ENCODE data around the gene ABLIM1. TPM values are rescaled to one million over a fixed set of nuclear protein-coding genes. Genes with fewer than 3 reads are reported as not detected.
A peak's percentile ranks its signal among the peaks of the same experiment; 100 is the strongest.

ABLIM1 gene
- polyA plus RNA-seq, 2 donors: 104 to 121 TPM

DNA sequence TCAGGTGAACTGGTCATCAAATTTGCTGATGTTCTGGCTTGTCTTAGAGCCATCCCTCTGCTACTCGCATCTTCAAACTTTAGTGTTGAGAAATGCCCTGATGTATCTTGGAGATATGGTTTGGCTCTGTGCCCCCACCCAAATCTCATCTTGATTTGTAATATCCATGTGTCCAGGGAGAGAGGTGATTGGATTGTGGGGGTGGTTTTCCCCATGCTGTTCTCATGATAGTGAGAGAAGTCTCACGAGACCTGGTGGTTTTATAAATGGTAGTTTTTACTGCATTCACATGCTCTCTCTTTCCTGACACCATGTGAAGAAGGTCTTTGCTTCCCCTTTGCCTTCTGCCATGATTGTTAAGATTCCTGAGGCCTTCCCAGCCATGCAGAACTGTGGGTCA lies 179.8 kb downstream of the ABLIM1 start:
- Histone ChIP-seq H3K27me3 (ENCODE audit: control insufficient read depth in 1 of 2, insufficient read depth in 2 of 2, low read length in 2 of 2) (no peaks in the 10 kb centered on the region), H3K4me1 (ENCODE audit: control insufficient read depth in 2 of 2, insufficient read depth in 2 of 2, low read length in 1 of 2) (peaks cover 0 to 5% of the 10 kb centered on the region in 2 donors), H3K27ac (ENCODE audit: low read depth in 2 of 2, low read length in 1 of 2) (no peak overlapping the region), H3K9me3 (ENCODE audit: control insufficient read depth in 2 of 2, insufficient read depth in 1 of 2, low read depth in 1 of 2, low read length in 1 of 2) (no peaks in the 10 kb centered on the region), H3K36me3 (ENCODE audit: control insufficient read depth in 2 of 2, insufficient read depth in 2 of 2, low read length in 1 of 2) (peaks cover under 1 to 6% of the 10 kb centered on the region in 2 donors), H3K4me3 (ENCODE audit: low read depth in 1 of 2, low read length in 2 of 2) (no peak overlapping the region)
- WGBS, 2 donors: 95% methylated on average over 2 of the region's 2 CpGs

DNA sequence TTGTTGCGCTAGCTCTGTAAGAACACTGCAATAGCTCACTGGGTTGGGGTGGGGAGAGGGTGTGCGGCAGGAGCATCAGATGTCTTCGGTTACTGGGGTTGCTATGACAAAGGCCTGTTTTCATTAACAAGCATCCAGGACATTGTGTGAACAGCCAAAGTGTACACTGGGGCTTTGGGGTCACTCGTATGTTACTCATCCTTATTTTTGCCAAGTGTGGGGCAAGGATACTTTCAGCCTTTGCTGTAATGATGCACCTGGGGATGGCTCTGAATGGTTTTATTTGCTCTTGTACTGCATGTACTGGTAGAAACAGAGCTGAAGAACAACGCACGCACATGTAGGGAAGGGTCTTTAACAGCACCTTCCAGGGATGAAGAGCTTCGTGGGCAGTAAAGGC lies 180.8 kb downstream of the ABLIM1 start:
- 86 to 92% methylated on average over 7 of the region's 7 CpGs for WGBS, 2 donors
- no peak overlapping the region for H3K4me3 ChIP-seq (ENCODE audit: low read depth in 1 of 2, low read length in 2 of 2)
- no peak overlapping the region for H3K27ac ChIP-seq (ENCODE audit: low read depth in 2 of 2, low read length in 1 of 2)
- peaks cover 0 to 6% of the 10 kb centered on the region in 2 donors for H3K36me3 ChIP-seq (ENCODE audit: control insufficient read depth in 2 of 2, insufficient read depth in 2 of 2, low read length in 1 of 2)
- H3K27me3 ChIP-seq (ENCODE audit: control insufficient read depth in 1 of 2, insufficient read depth in 2 of 2, low read length in 2 of 2): no peaks in the 10 kb centered on the region
- H3K4me1 ChIP-seq (ENCODE audit: control insufficient read depth in 2 of 2, insufficient read depth in 2 of 2, low read length in 1 of 2): peaks cover 0 to 5% of the 10 kb centered on the region in 2 donors
- H3K9me3 ChIP-seq (ENCODE audit: control insufficient read depth in 2 of 2, insufficient read depth in 1 of 2, low read depth in 1 of 2, low read length in 1 of 2): no peaks in the 10 kb centered on the region

- Histone ChIP-seq H3K36me3 (ENCODE audit: control insufficient read depth in 2 of 2, insufficient read depth in 2 of 2, low read length in 1 of 2) (peaks cover 0 to 4% of the 10 kb centered on the region in 2 donors), H3K4me3 (ENCODE audit: low read depth in 1 of 2, low read length in 2 of 2) (no peak overlapping the region), H3K27me3 (ENCODE audit: control insufficient read depth in 1 of 2, insufficient read depth in 2 of 2, low read length in 2 of 2) (no peaks in the 10 kb centered on the region), H3K27ac (ENCODE audit: low read depth in 2 of 2, low read length in 1 of 2) (no peak overlapping the region), H3K9me3 (ENCODE audit: control insufficient read depth in 2 of 2, insufficient read depth in 1 of 2, low read depth in 1 of 2, low read length in 1 of 2) (no peaks in the 10 kb centered on the region), H3K4me1 (ENCODE audit: control insufficient read depth in 2 of 2, insufficient read depth in 2 of 2, low read length in 1 of 2) (peaks cover 0 to 5% of the 10 kb centered on the region in 2 donors)
- 97% methylated on average over 5 of the region's 5 CpGs for WGBS, 2 donors
Observed at GRCh38 chr10:114474989-114475388, 183.1 kb downstream of the ABLIM1 start.

- no peak overlapping the region for H3K27ac ChIP-seq (ENCODE audit: low read depth in 2 of 2, low read length in 1 of 2)
- no peaks in the 10 kb centered on the region for H3K27me3 ChIP-seq (ENCODE audit: control insufficient read depth in 1 of 2, insufficient read depth in 2 of 2, low read length in 2 of 2)
- H3K4me3 ChIP-seq (ENCODE audit: low read depth in 1 of 2, low read length in 2 of 2): no peak overlapping the region
- H3K9me3 ChIP-seq (ENCODE audit: control insufficient read depth in 2 of 2, insufficient read depth in 1 of 2, low read depth in 1 of 2, low read length in 1 of 2): no peaks in the 10 kb centered on the region
- 71 to 74% methylated on average over 3 of the region's 3 CpGs for WGBS, 2 donors
- H3K36me3 ChIP-seq (ENCODE audit: control insufficient read depth in 2 of 2, insufficient read depth in 2 of 2, low read length in 1 of 2): peaks cover 0 to 8% of the 10 kb centered on the region in 2 donors
- peaks cover 0 to 2% of the 10 kb centered on the region in 2 donors for H3K4me1 ChIP-seq (ENCODE audit: control insufficient read depth in 2 of 2, insufficient read depth in 2 of 2, low read length in 1 of 2)
Observed at GRCh38 chr10:114473776-114474175, 184.3 kb downstream of the ABLIM1 start.

DNA sequence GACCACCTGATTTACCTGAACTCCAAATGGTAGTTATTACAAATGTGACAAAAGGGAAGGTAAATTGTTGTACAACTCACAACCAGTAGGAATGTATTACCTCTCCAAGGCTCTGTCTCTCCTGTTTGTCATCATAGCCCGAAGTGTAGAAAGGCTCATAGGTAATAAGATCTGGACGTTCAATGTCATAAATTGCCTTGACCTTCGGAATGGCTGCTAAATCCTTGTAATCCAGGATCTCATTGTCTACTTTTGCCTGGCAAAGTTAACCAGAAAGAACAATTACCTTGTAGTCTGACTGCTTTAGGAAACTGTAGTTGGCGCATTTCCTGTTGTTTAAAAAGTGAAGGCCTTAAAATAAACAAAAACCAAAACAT lies 185.2 kb downstream of the ABLIM1 start:
- Histone ChIP-seq H3K27ac (ENCODE audit: low read depth in 2 of 2, low read length in 1 of 2) (no peak overlapping the region), H3K4me3 (ENCODE audit: low read depth in 1 of 2, low read length in 2 of 2) (no peak overlapping the region), H3K4me1 (ENCODE audit: control insufficient read depth in 2 of 2, insufficient read depth in 2 of 2, low read length in 1 of 2) (peaks cover 0 to 2% of the 10 kb centered on the region in 2 donors), H3K36me3 (ENCODE audit: control insufficient read depth in 2 of 2, insufficient read depth in 2 of 2, low read length in 1 of 2) (peaks cover 0 to 8% of the 10 kb centered on the region in 2 donors), H3K27me3 (ENCODE audit: control insufficient read depth in 1 of 2, insufficient read depth in 2 of 2, low read length in 2 of 2) (no peaks in the 10 kb centered on the region), H3K9me3 (ENCODE audit: control insufficient read depth in 2 of 2, insufficient read depth in 1 of 2, low read depth in 1 of 2, low read length in 1 of 2) (no peaks in the 10 kb centered on the region)
- WGBS, 2 donors: 67 to 72% methylated on average over 4 of the region's 4 CpGs

- peak overlapping the region in 1 of 2 donors; percentile 17 for H3K27ac ChIP-seq (ENCODE audit: low read depth in 2 of 2, low read length in 1 of 2)
- peaks cover 0 to 2% of the 10 kb centered on the region in 2 donors for H3K4me1 ChIP-seq (ENCODE audit: control insufficient read depth in 2 of 2, insufficient read depth in 2 of 2, low read length in 1 of 2)
- no peaks in the 10 kb centered on the region for H3K9me3 ChIP-seq (ENCODE audit: control insufficient read depth in 2 of 2, insufficient read depth in 1 of 2, low read depth in 1 of 2, low read length in 1 of 2)
- no peaks in the 10 kb centered on the region for H3K27me3 ChIP-seq (ENCODE audit: control insufficient read depth in 1 of 2, insufficient read depth in 2 of 2, low read length in 2 of 2)
- no peak overlapping the region for H3K4me3 ChIP-seq (ENCODE audit: low read depth in 1 of 2, low read length in 2 of 2)
- H3K36me3 ChIP-seq (ENCODE audit: control insufficient read depth in 2 of 2, insufficient read depth in 2 of 2, low read length in 1 of 2): peaks cover 0 to 8% of the 10 kb centered on the region in 2 donors
- 69 to 75% methylated on average over 11 of the region's 11 CpGs for WGBS, 2 donors
Observed at GRCh38 chr10:114471906-114472876, 185.9 kb downstream of the ABLIM1 start.

GRCh38 chr10:114470956-114471905 lies 186.8 kb downstream of the ABLIM1 start:
- Histone ChIP-seq H3K4me1 (ENCODE audit: control insufficient read depth in 2 of 2, insufficient read depth in 2 of 2, low read length in 1 of 2) (peaks cover 0 to 2% of the 10 kb centered on the region in 2 donors), H3K36me3 (ENCODE audit: control insufficient read depth in 2 of 2, insufficient read depth in 2 of 2, low read length in 1 of 2) (peaks cover 0 to 8% of the 10 kb centered on the region in 2 donors), H3K4me3 (ENCODE audit: low read depth in 1 of 2, low read length in 2 of 2) (no peak overlapping the region), H3K9me3 (ENCODE audit: control insufficient read depth in 2 of 2, insufficient read depth in 1 of 2, low read depth in 1 of 2, low read length in 1 of 2) (no peaks in the 10 kb centered on the region), H3K27ac (ENCODE audit: low read depth in 2 of 2, low read length in 1 of 2) (peak overlapping the region in 1 of 2 donors; percentile 3), H3K27me3 (ENCODE audit: control insufficient read depth in 1 of 2, insufficient read depth in 2 of 2, low read length in 2 of 2) (no peaks in the 10 kb centered on the region)
- 33 to 35% methylated on average over 11 of the region's 11 CpGs for WGBS, 2 donors

- 91 to 98% methylated on average over 1 of the region's 1 CpG for WGBS, 2 donors
- Histone ChIP-seq H3K4me1 (ENCODE audit: control insufficient read depth in 2 of 2, insufficient read depth in 2 of 2, low read length in 1 of 2) (peaks cover 0 to 2% of the 10 kb centered on the region in 2 donors), H3K4me3 (ENCODE audit: low read depth in 1 of 2, low read length in 2 of 2) (no peak overlapping the region), H3K36me3 (ENCODE audit: control insufficient read depth in 2 of 2, insufficient read depth in 2 of 2, low read length in 1 of 2) (peaks cover 0 to 10% of the 10 kb centered on the region in 2 donors), H3K27me3 (ENCODE audit: control insufficient read depth in 1 of 2, insufficient read depth in 2 of 2, low read length in 2 of 2) (no peaks in the 10 kb centered on the region), H3K9me3 (ENCODE audit: control insufficient read depth in 2 of 2, insufficient read depth in 1 of 2, low read depth in 1 of 2, low read length in 1 of 2) (no peaks in the 10 kb centered on the region), H3K27ac (ENCODE audit: low read depth in 2 of 2, low read length in 1 of 2) (no peak overlapping the region)
Observed at GRCh38 chr10:114470361-114470760, 187.7 kb downstream of the ABLIM1 start.

- H3K36me3 ChIP-seq (ENCODE audit: control insufficient read depth in 2 of 2, insufficient read depth in 2 of 2, low read length in 1 of 2): peaks cover 3 to 21% of the 10 kb centered on the region in 2 donors
- no peak overlapping the region for H3K27ac ChIP-seq (ENCODE audit: low read depth in 2 of 2, low read length in 1 of 2)
- no peaks in the 10 kb centered on the region for H3K27me3 ChIP-seq (ENCODE audit: control insufficient read depth in 1 of 2, insufficient read depth in 2 of 2, low read length in 2 of 2)
- no peak overlapping the region for H3K4me3 ChIP-seq (ENCODE audit: low read depth in 1 of 2, low read length in 2 of 2)
- WGBS, 2 donors: 87 to 93% methylated on average over 3 of the region's 3 CpGs
- H3K9me3 ChIP-seq (ENCODE audit: control insufficient read depth in 2 of 2, insufficient read depth in 1 of 2, low read depth in 1 of 2, low read length in 1 of 2): no peaks in the 10 kb centered on the region
- H3K4me1 ChIP-seq (ENCODE audit: control insufficient read depth in 2 of 2, insufficient read depth in 2 of 2, low read length in 1 of 2): no peaks in the 10 kb centered on the region
Observed at GRCh38 chr10:114458955-114459354, 199.1 kb downstream of the ABLIM1 start.

Measured in esophagus (tissue), 2 donors.